WTC11 (cell line): Measurements from ENCODE around the gene EPN2. TPM values are rescaled to one million over a fixed set of nuclear protein-coding genes. Genes with fewer than 3 reads are reported as not detected.
A peak's percentile ranks its signal among the peaks of the same experiment; 100 is the strongest.

Experiments used
- ATAC-seq: fragments of 200-7000 bp; cut with Tn5 transposase; 2 replicates; pipeline ENCODE4 v1.10.0; 2021; ENCODE audit warnings: mild to moderate bottlenecking, moderate library complexity
- CTCF ChIA-PET: fragments of 300-600 bp; sonication (Branson Sonifier 250); formaldehyde crosslinking; loops from one replicate; lab custom pipeline; 2021; ENCODE audit warnings: antibody characterized with exemption; lab: Charles Lee
- POLR2A ChIA-PET: fragments of 350-600 bp; sonication (Branson Sonifier 250); formaldehyde crosslinking; loops from one replicate; lab custom pipeline; 2021; ENCODE audit warnings: antibody characterized with exemption; lab: Charles Lee
- DNase-seq: peaks from one replicate; pipeline ENCODE4 v3.0.0; 2021; ENCODE audit warnings: low spot score
- H3K27ac Mint-ChIP-seq: 2 replicates; pipeline ENCODE4 v1.8.0; 2021; ENCODE audit warnings: mixed read lengths
- H3K27me3 Mint-ChIP-seq: 2 replicates; pipeline ENCODE4 v1.8.0; 2021; ENCODE audit warnings: low read depth, mild to moderate bottlenecking, moderate library complexity, mixed read lengths
- H3K36me3 Mint-ChIP-seq: 2 replicates; pipeline ENCODE4 v1.8.0; 2021; ENCODE audit warnings: mixed read lengths
- H3K4me1 Mint-ChIP-seq: 2 replicates; pipeline ENCODE4 v1.8.0; 2022; ENCODE audit warnings: mixed read lengths
- H3K4me3 Mint-ChIP-seq: 2 replicates; pipeline ENCODE4 v1.8.0; 2021; ENCODE audit warnings: mild to moderate bottlenecking, moderate library complexity, mixed read lengths
- H3K9me3 Mint-ChIP-seq: 2 replicates; pipeline ENCODE4 v1.8.0; 2021; ENCODE audit warnings: mixed read lengths
- AFF4 ChIP-seq: sonication (generic); formaldehyde crosslinking; IDR thresholded peaks from 2 replicates; pipeline ENCODE4 v1.8.1; 2023; ENCODE audit warnings: mild to moderate bottlenecking, missing genetic modification reagents, borderline replicate concordance
- ATF3 ChIP-seq: sonication (generic); formaldehyde crosslinking; conservative IDR thresholded peaks from 2 replicates; pipeline ENCODE4 v1.8.1; 2022; ENCODE audit warnings: mild to moderate bottlenecking, missing genetic modification reagents
- CBFB ChIP-seq: sonication (generic); formaldehyde crosslinking; IDR thresholded peaks from 2 replicates; pipeline ENCODE4 v1.8.1; 2022; ENCODE audit warnings: mild to moderate bottlenecking, low read depth, missing genetic modification reagents
- GTF2I ChIP-seq: fragments of 250-450 bp; sonication (Bioruptor Pico); conservative IDR thresholded peaks from 2 replicates; pipeline ENCODE4 v1.4.0; 2021; ENCODE audit warnings: mild to moderate bottlenecking
- JAZF1 ChIP-seq: fragments of 250-450 bp; sonication (Bioruptor Pico); IDR thresholded peaks from 2 replicates; pipeline ENCODE4 v1.9.0; 2021; ENCODE audit warnings: moderate library complexity, mild to moderate bottlenecking, inconsistent platforms
- MYBL2 ChIP-seq: sonication (generic); formaldehyde crosslinking; IDR thresholded peaks from 2 replicates; pipeline ENCODE4 v1.8.1; 2023; ENCODE audit warnings: mild to moderate bottlenecking, moderate library complexity, missing genetic modification reagents
- NFE2L1 ChIP-seq: sonication (generic); formaldehyde crosslinking; IDR thresholded peaks from 2 replicates; pipeline ENCODE4 v1.8.1; 2023; ENCODE audit warnings: missing genetic modification reagents
- NR2C2 ChIP-seq: sonication (generic); formaldehyde crosslinking; IDR thresholded peaks from 2 replicates; pipeline ENCODE4 v1.8.0; 2022; ENCODE audit warnings: mild to moderate bottlenecking, missing genetic modification reagents
- RELA ChIP-seq: sonication (generic); formaldehyde crosslinking; IDR thresholded peaks from 2 replicates; pipeline ENCODE4 v1.8.1; 2022; ENCODE audit warnings: missing genetic modification reagents, mild to moderate bottlenecking, borderline replicate concordance
- RORB ChIP-seq: fragments of 250-450 bp; sonication (Bioruptor Pico); IDR thresholded peaks from 2 replicates; pipeline ENCODE4 v1.9.0; 2021; ENCODE audit warnings: mild to moderate bottlenecking
- SP1 ChIP-seq: sonication (generic); formaldehyde crosslinking; conservative IDR thresholded peaks from 2 replicates; pipeline ENCODE4 v1.8.1; 2022; ENCODE audit warnings: missing genetic modification reagents
- TEAD1 ChIP-seq: sonication (generic); formaldehyde crosslinking; IDR thresholded peaks from 2 replicates; pipeline ENCODE4 v1.8.0; 2022; ENCODE audit warnings: mild to moderate bottlenecking, missing genetic modification reagents
- ZNF281 ChIP-seq: sonication (generic); formaldehyde crosslinking; IDR thresholded peaks from 2 replicates; pipeline ENCODE4 v1.8.0; 2023; ENCODE audit warnings: mild to moderate bottlenecking, missing genetic modification reagents
- ZNF425 ChIP-seq: fragments of 250-450 bp; sonication (Bioruptor Pico); conservative IDR thresholded peaks from 2 replicates; pipeline ENCODE4 v1.9.0; 2021; ENCODE audit warnings: mild to moderate bottlenecking
- ZNF671 ChIP-seq: fragments of 250-450 bp; sonication (Bioruptor Pico); IDR thresholded peaks from 2 replicates; pipeline ENCODE4 v1.8.0; 2021; ENCODE audit warnings: mild to moderate bottlenecking
- total RNA-seq: library from RNA; stranded (reverse); gene quantifications from 3 replicates; pipeline ENCODE4 v1.2.3, GENCODE V29; 2021

EPN2 gene
- total RNA-seq, 1 experiment from 2014 or later: 48.8 TPM

GRCh38 chr17:19278729-19279128 is 41.6 kb downstream of the EPN2 start:
- no peak for ATAC-seq
- POLR2A ChIA-PET: no interaction called here
- Mint-ChIP-seq H3K36me3 (peaks cover 24% of the 10 kb centered on the region), H3K9me3 (no peaks in the 10 kb centered on the region), H3K27ac (no peak overlapping the region), H3K4me1 (peaks cover 15% of the 10 kb centered on the region), H3K4me3 (no peak overlapping the region), H3K27me3 (no peaks in the 10 kb centered on the region)
- DNase-seq: no peak
- TF ChIP-seq GTF2I (CRISPR knock-in tag) (no peak), ZNF425 (no peak), RORB (CRISPR knock-in tag) (no peak), ZNF281 (CRISPR knock-in tag) (no peak), TEAD1 (CRISPR knock-in tag) (no peak), NR2C2 (CRISPR knock-in tag) (no peak), CBFB (CRISPR knock-in tag) (no peak), ATF3 (CRISPR knock-in tag) (no peak), JAZF1 (CRISPR knock-in tag) (no peak), NFE2L1 (CRISPR knock-in tag) (no peak), ZNF671 (CRISPR knock-in tag) (no peak), MYBL2 (CRISPR knock-in tag) (no peak), SP1 (no peak), AFF4 (CRISPR knock-in tag) (no peak)
- CTCF ChIA-PET: interaction anchor here (2.2 kb wide), 1 partner anchor 60 kb away, joined by 7 read pairs; no protein-coding TSS in a partner anchor

GRCh38 chr17:19281161-19281560 is 44.0 kb downstream of the EPN2 start:
- TF ChIP-seq RELA (CRISPR knock-in tag): no peak
- no peak overlapping the region for H3K4me3 Mint-ChIP-seq
- H3K27ac Mint-ChIP-seq: peak overlapping the region; percentile 72
- POLR2A ChIA-PET: no interaction called here
- ATAC-seq (no peak), DNase-seq (no peak)
- H3K27me3 Mint-ChIP-seq: no peaks in the 10 kb centered on the region
- no peaks in the 10 kb centered on the region for H3K9me3 Mint-ChIP-seq
- CTCF ChIA-PET: interaction anchor here (1.6 to 2.0 kb wide), 4 partner anchors 11 to 57 kb away, joined by 4 to 8 read pairs (median 6); no protein-coding TSS in a partner anchor
- H3K4me1 Mint-ChIP-seq: peaks cover 37% of the 10 kb centered on the region
- peaks cover 22% of the 10 kb centered on the region for H3K36me3 Mint-ChIP-seq
